PC-3 (cell line): ENCODE results near the gene FAM53B. TPM values are rescaled to one million over a fixed set of nuclear protein-coding genes. Genes with fewer than 3 reads are reported as not detected.

ENCODE experiments used
- ATAC-seq: fragments of 200-7000 bp; cut with Tn5 transposase; 2 replicates; pipeline ENCODE4 v1.9.1; 2020; ENCODE audit warnings: mild to moderate bottlenecking, moderate library complexity
- BruUV-seq: library from RNA; stranded (reverse); fragments of 400-500 nt; replicated peaks from 2 replicates; lab custom pipeline; 2021; lab: Mats Ljungman, UMichigan
- CTCF ChIA-PET: fragments of 300-600 bp; sonication (Branson Sonifier 250); formaldehyde crosslinking; loops from one replicate; lab custom pipeline; 2022; ENCODE audit warnings: antibody characterized with exemption; lab: Charles Lee
- POLR2A ChIA-PET: fragments of 300-600 bp; sonication (Branson Sonifier 250); formaldehyde crosslinking; loops from one replicate; lab custom pipeline; 2022; ENCODE audit warnings: antibody characterized with exemption; ENCODE audit not compliant: unreplicated experiment; lab: Charles Lee
- DNase-seq: peaks from one replicate; pipeline ENCODE4 v3.0.0-alpha.2; 2015
- H2AFZ ChIP-seq: fragments of 300-600 bp; sonication (generic); 2 replicates; pipeline ENCODE4 v1.6.0; 2016; ENCODE audit warnings: antibody characterized with exemption, low read length
- H3F3A ChIP-seq: fragments of 300-600 bp; sonication (generic); one replicate; pipeline ENCODE4 v1.6.0; 2017; ENCODE audit warnings: antibody characterized with exemption, low read length, control low read depth, mild to moderate bottlenecking; ENCODE audit not compliant: unreplicated experiment
- H3K27ac ChIP-seq: fragments of 300-600 bp; sonication (generic); 2 replicates; pipeline ENCODE4 v1.5.1; 2016; ENCODE audit warnings: mild to moderate bottlenecking, low read length
- H3K27me3 ChIP-seq: fragments of 300-600 bp; sonication (generic); 2 replicates; pipeline ENCODE4 v1.6.1; 2016; ENCODE audit warnings: low read length, mixed read lengths
- H3K36me3 ChIP-seq: fragments of 300-600 bp; sonication (generic); 2 replicates; pipeline ENCODE4 v1.6.1; 2016; ENCODE audit warnings: low read depth, mixed run types, low read length, mixed read lengths
- H3K4me1 ChIP-seq: fragments of 300-600 bp; sonication (generic); 2 replicates; pipeline ENCODE4 v1.5.1; 2016; ENCODE audit warnings: low read length; ENCODE audit not compliant: insufficient read depth
- H3K4me2 ChIP-seq: fragments of 300-600 bp; sonication (generic); 2 replicates; pipeline ENCODE4 v1.6.0; 2016; ENCODE audit warnings: low read length
- H3K4me3 ChIP-seq: fragments of 300-600 bp; sonication (generic); 2 replicates; pipeline ENCODE4 v1.5.1; 2016; ENCODE audit warnings: mild to moderate bottlenecking, low read length, mixed read lengths
- H3K79me2 ChIP-seq: fragments of 300-600 bp; sonication (generic); 2 replicates; pipeline ENCODE4 v1.6.1; 2017; ENCODE audit warnings: low read length, mixed read lengths
- H3K9ac ChIP-seq: fragments of 300-600 bp; sonication (generic); 2 replicates; pipeline ENCODE4 v1.6.0; 2016; ENCODE audit warnings: mild to moderate bottlenecking, low read length
- H3K9me2 ChIP-seq: fragments of 300-600 bp; sonication (generic); replicated peaks from 2 replicates; pipeline ENCODE4 v1.6.1; 2016; ENCODE audit warnings: mixed run types, low read length, mixed read lengths
- H3K9me3 ChIP-seq: fragments of 300-600 bp; sonication (generic); 2 replicates; pipeline ENCODE4 v1.6.1; 2016; ENCODE audit warnings: low read length, mixed read lengths
- H4K20me1 ChIP-seq: fragments of 300-600 bp; sonication (generic); 2 replicates; pipeline ENCODE4 v1.6.1; 2016; ENCODE audit warnings: low read length, mixed read lengths
- EZH2 ChIP-seq: fragments of 300-600 bp; sonication (generic); IDR thresholded peaks from one replicate; pipeline ENCODE4 v1.6.1; 2017; ENCODE audit warnings: antibody characterized with exemption, mild to moderate bottlenecking, low read length; ENCODE audit not compliant: unreplicated experiment
- EZH2phosphoT487 ChIP-seq: fragments of 300-600 bp; sonication (generic); IDR thresholded peaks from 2 replicates; pipeline ENCODE4 v1.6.1; 2018; ENCODE audit warnings: mild to moderate bottlenecking, antibody characterized with exemption, low read length, borderline replicate concordance
- intact Hi-C: fragments of 100-400 bp; cut with micrococcal nuclease; formaldehyde crosslinking; loops from 2 replicates; pipeline ENCODE4 v1.9.0; 2023
- total RNA-seq: library from RNA; depleted of rRNA; stranded (reverse); fragments of >200 nt; gene quantifications from 2 replicates; pipeline ENCODE4 v1.2.3, GENCODE V29; 2014
- TF ChIP-seq, protein P1 (sequence below): fragments of 300-600 bp; sonication (generic); conservative IDR thresholded peaks from 2 replicates; pipeline ENCODE4 v1.5.1; 2017; ENCODE audit warnings: antibody characterized with exemption, low read depth, mild to moderate bottlenecking, low read length

The FAM53B gene
- total RNA-seq, 1 experiment from 2014 or later: 19.4 TPM

DNA sequence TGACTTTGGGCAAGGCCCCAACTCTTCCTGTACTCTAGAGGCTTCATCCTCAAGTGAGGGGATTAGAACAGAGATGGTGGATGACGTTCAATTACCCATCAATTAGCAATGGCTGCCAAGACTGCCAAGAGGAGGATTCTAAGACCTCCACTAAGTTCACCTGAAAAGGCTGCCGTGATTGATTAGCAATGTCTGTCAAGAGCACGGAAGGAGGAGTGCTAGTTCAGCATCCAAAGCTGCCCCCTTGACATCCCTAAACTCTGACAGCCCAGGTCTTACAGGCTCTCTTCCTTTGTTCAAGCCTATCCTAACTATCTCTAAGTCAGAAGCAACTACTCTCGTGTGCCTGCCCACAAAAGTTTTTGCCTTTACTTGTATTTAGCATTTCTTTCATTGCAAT is 68.4 kb downstream of the FAM53B start:
- intact Hi-C loops: no loop called here
- Histone ChIP-seq H3K36me3 (no peaks in the 10 kb centered on the region), H3K4me1 (no peaks in the 10 kb centered on the region), H3F3A (no peaks in the 10 kb centered on the region), H3K27ac (no peak overlapping the region), H3K9me3 (no peaks in the 10 kb centered on the region), H3K9me2 (no peaks in the 10 kb centered on the region), H2AFZ (no peak overlapping the region), H3K4me2 (no peak overlapping the region), H4K20me1 (no peaks in the 10 kb centered on the region), H3K79me2 (no peaks in the 10 kb centered on the region), H3K9ac (no peak overlapping the region), H3K4me3 (no peak overlapping the region), H3K27me3 (no peaks in the 10 kb centered on the region)
- no TSS peak for BruUV-seq
- ATAC-seq: no peak
- POLR2A ChIA-PET: no interaction called here
- TF ChIP-seq, protein P1, sequence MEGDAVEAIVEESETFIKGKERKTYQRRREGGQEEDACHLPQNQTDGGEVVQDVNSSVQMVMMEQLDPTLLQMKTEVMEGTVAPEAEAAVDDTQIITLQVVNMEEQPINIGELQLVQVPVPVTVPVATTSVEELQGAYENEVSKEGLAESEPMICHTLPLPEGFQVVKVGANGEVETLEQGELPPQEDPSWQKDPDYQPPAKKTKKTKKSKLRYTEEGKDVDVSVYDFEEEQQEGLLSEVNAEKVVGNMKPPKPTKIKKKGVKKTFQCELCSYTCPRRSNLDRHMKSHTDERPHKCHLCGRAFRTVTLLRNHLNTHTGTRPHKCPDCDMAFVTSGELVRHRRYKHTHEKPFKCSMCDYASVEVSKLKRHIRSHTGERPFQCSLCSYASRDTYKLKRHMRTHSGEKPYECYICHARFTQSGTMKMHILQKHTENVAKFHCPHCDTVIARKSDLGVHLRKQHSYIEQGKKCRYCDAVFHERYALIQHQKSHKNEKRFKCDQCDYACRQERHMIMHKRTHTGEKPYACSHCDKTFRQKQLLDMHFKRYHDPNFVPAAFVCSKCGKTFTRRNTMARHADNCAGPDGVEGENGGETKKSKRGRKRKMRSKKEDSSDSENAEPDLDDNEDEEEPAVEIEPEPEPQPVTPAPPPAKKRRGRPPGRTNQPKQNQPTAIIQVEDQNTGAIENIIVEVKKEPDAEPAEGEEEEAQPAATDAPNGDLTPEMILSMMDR: no peak
- TF ChIP-seq EZH2phosphoT487 (no peak), EZH2 (no peak)
- CTCF ChIA-PET: no interaction called here
- no peak for DNase-seq

DNA sequence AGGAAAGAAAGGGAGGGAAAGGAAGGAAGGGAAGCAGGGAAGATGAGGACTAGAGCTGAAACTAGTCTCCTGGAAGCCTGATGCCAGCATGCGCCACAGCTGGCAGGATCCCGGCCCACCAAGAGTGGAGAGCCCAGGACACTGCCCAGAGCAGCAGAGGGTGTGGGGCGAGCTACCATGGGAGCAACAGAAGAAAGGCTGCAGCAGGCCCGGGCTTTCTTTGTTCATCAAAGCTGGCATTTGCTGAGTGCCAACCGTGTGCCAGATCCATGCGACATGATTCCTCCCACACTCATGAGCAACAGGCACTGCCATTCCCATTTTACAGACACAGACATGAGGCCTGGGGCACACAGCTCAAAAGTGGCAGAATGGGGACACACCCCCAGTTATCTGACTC is 68.9 kb downstream of the FAM53B start:
- TF ChIP-seq, protein P1: no peak
- TF ChIP-seq EZH2phosphoT487 (no peak), EZH2 (no peak)
- no peaks in the 10 kb centered on the region for H4K20me1 ChIP-seq
- H3K4me2 ChIP-seq: no peak overlapping the region
- H3K27ac ChIP-seq: no peak overlapping the region
- no peaks in the 10 kb centered on the region for H3K9me2 ChIP-seq
- CTCF ChIA-PET: no interaction called here
- H2AFZ ChIP-seq: no peak overlapping the region
- no peaks in the 10 kb centered on the region for H3K79me2 ChIP-seq
- H3K36me3 ChIP-seq: no peaks in the 10 kb centered on the region
- H3K4me3 ChIP-seq: no peak overlapping the region
- POLR2A ChIA-PET: no interaction called here
- DNase-seq (no peak), ATAC-seq (no peak)
- H3K9ac ChIP-seq: no peak overlapping the region
- no peaks in the 10 kb centered on the region for H3K27me3 ChIP-seq
- no TSS peak for BruUV-seq
- no peaks in the 10 kb centered on the region for H3K9me3 ChIP-seq
- no peaks in the 10 kb centered on the region for H3K4me1 ChIP-seq
- intact Hi-C loops: no loop called here
- H3F3A ChIP-seq: no peaks in the 10 kb centered on the region

DNA sequence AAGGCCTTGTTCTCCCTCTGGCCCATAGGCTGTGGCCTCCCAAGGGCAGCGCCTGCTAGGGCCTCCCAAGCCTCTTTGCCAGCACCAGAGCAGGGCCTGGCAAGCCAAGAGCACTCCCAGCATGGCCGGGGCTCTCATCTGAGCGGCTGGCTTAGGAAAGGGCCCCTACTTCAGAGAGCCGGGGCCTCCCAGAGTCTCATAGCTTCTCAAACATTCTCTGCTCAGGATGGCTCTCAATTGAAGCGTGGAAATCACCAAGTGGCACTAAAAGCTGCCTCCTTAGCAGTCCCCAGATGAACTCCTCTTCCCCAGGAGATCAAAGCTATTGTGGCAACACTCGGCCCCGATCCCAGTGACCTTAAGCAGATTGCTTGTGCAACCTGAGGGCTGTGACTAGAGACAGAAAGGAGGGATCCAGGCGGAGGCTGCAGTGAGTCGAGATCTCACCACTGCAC is 69.4 kb downstream of the FAM53B start:
- ChIA-PET CTCF (no interaction called here), POLR2A (no interaction called here)
- no peaks in the 10 kb centered on the region for H3K79me2 ChIP-seq
- H3K9ac ChIP-seq: no peak overlapping the region
- H3K4me2 ChIP-seq: no peak overlapping the region
- TF ChIP-seq, protein P1: no peak
- TF ChIP-seq EZH2phosphoT487 (no peak), EZH2 (no peak)
- no peaks in the 10 kb centered on the region for H3K9me2 ChIP-seq
- H3K36me3 ChIP-seq: no peaks in the 10 kb centered on the region
- no peaks in the 10 kb centered on the region for H3K27me3 ChIP-seq
- intact Hi-C loops: no loop called here
- H3K4me1 ChIP-seq: no peaks in the 10 kb centered on the region
- no peak overlapping the region for H3K4me3 ChIP-seq
- no peak for DNase-seq
- H3K9me3 ChIP-seq: no peaks in the 10 kb centered on the region
- no peak for ATAC-seq
- no TSS peak for BruUV-seq
- no peaks in the 10 kb centered on the region for H4K20me1 ChIP-seq
- no peaks in the 10 kb centered on the region for H3F3A ChIP-seq
- no peak overlapping the region for H2AFZ ChIP-seq
- no peak overlapping the region for H3K27ac ChIP-seq
